Measurements from ENCODE around the gene PRLR. TPM values are rescaled to one million over a fixed set of nuclear protein-coding genes. Genes with fewer than 3 reads are reported as not detected.
"Not testable (repeated sequence)": the region's sequence is repeated elsewhere in the genome, so short reads cannot be mapped to it uniquely, and the experiment has no call there.

Gene PRLR
- total RNA-seq, 3 donors from 2014 or later = 10.3 to 47.1 (median 35.8) TPM

- no peak for ATAC-seq
- DNase-seq = no peak
- H3K9me3 ChIP-seq = no peaks in the 10 kb centered on the region
- H3K36me3 ChIP-seq (ENCODE audit: low read depth) = no peaks in the 10 kb centered on the region
- no peak overlapping the region for H3K4me3 ChIP-seq
- H3K4me1 ChIP-seq (ENCODE audit: low read depth) = no peaks in the 10 kb centered on the region
- intact Hi-C loops (cut with DNase I, micrococcal nuclease) = no loop called here
- TF ChIP-seq CTCF (IDR thresholded peaks at IDR 0.05) = no peak
Measured at GRCh38 chr5:35038891-35039290, 191.4 kb downstream of the PRLR start.

- DNase-seq (no peak), ATAC-seq (no peak)
Measured at GRCh38 chr5:35036536-35036935, 193.8 kb downstream of the PRLR start.

GRCh38 chr5:35035929-35036328 is 194.4 kb downstream of the PRLR start:
- not testable (repeated sequence) for H3K4me1 ChIP-seq (ENCODE audit: low read depth); DNase-seq

More at GRCh38 chr5:35036536-35036935, 193.8 kb downstream of the PRLR start:
- H3K36me3 ChIP-seq (ENCODE audit: low read depth) = no peaks in the 10 kb centered on the region
- no peaks in the 10 kb centered on the region for H3K4me1 ChIP-seq (ENCODE audit: low read depth)
- intact Hi-C loops (cut with DNase I, micrococcal nuclease) = no loop called here
- H3K4me3 ChIP-seq = no peak overlapping the region
- no peak for TF ChIP-seq CTCF (IDR thresholded peaks at IDR 0.05)
- no peaks in the 10 kb centered on the region for H3K9me3 ChIP-seq

GRCh38 chr5:35035271-35035670 is 195.0 kb downstream of the PRLR start:
- no peak for TF ChIP-seq CTCF (IDR thresholded peaks at IDR 0.05)
- DNase-seq = no peak
- H3K9me3 ChIP-seq = no peaks in the 10 kb centered on the region
- no peaks in the 10 kb centered on the region for H3K36me3 ChIP-seq (ENCODE audit: low read depth)
- H3K4me1 ChIP-seq (ENCODE audit: low read depth) = no peaks in the 10 kb centered on the region
- H3K4me3 ChIP-seq = no peak overlapping the region
- ATAC-seq = no peak
- intact Hi-C loops (cut with DNase I, micrococcal nuclease) = no loop called here

More at GRCh38 chr5:35035929-35036328, 194.4 kb downstream of the PRLR start:
- ATAC-seq; H3K4me3 ChIP-seq; intact Hi-C loops (cut with DNase I, micrococcal nuclease); H3K36me3 ChIP-seq (ENCODE audit: low read depth); H3K9me3 ChIP-seq: not testable (repeated sequence)

GRCh38 chr5:35032356-35032755 is 197.9 kb downstream of the PRLR start:
- H3K36me3 ChIP-seq (ENCODE audit: low read depth) = no peaks in the 10 kb centered on the region
- intact Hi-C loops (cut with DNase I, micrococcal nuclease) = no loop called here
- no peak for DNase-seq
- H3K4me1 ChIP-seq (ENCODE audit: low read depth) = no peaks in the 10 kb centered on the region
- TF ChIP-seq CTCF (IDR thresholded peaks at IDR 0.05) = no peak
- no peak overlapping the region for H3K4me3 ChIP-seq
- no peak for ATAC-seq
- H3K9me3 ChIP-seq = no peaks in the 10 kb centered on the region

- intact Hi-C loops (cut with DNase I, micrococcal nuclease) = no loop called here
- Histone ChIP-seq H3K36me3 (ENCODE audit: low read depth) (no peaks in the 10 kb centered on the region), H3K4me1 (ENCODE audit: low read depth) (no peaks in the 10 kb centered on the region), H3K4me3 (no peak overlapping the region), H3K9me3 (no peaks in the 10 kb centered on the region)
- DNase-seq (no peak), ATAC-seq (no peak)
- TF ChIP-seq CTCF (IDR thresholded peaks at IDR 0.05) = no peak
Measured at GRCh38 chr5:35031276-35031675, 199.0 kb downstream of the PRLR start.

All from mucosa of descending colon (tissue), 3 donors.